Suprapubic skin (tissue), 3 donors: ENCODE results near the gene CEP112.

Experiments used
- CTCF ChIP-seq, 2 donors: fragments of 200-600 bp in 1 of 2; fragments of 450-650 bp in 1 of 2; sonication (generic) in 1 of 2; IDR thresholded peaks; one replicate each; pipeline ENCODE4 v1.5.1; 2016 to 2019; ENCODE audit warnings: antibody characterized with exemption in 2 of 2, mild to moderate bottlenecking in 1 of 2, moderate library complexity in 1 of 2
- POLR2A ChIP-seq, 2 donors: fragments of 450-650 bp; IDR thresholded peaks; one replicate each; pipeline ENCODE4 v1.6.1; 2017; ENCODE audit warnings: antibody characterized with exemption in 2 of 2, mild to moderate bottlenecking in 2 of 2, moderate library complexity in 2 of 2

- no peak for TF ChIP-seq CTCF (IDR thresholded peaks at IDR 0.05)
- TF ChIP-seq POLR2A (IDR thresholded peaks at IDR 0.05): no peak
Measured at GRCh38 chr17:65660947-65661346, 531.0 kb downstream of the CEP112 start.
